ENCODE results near the gene EFCAB8.
A peak's percentile ranks its signal among the peaks of the same experiment; 100 is the strongest.

Gene EFCAB8

GRCh38 chr20:33010674-33011449 is 152.1 kb downstream of the EFCAB8 start:
- Histone ChIP-seq H2BK15ac (ENCODE audit: low read length) (no peak overlapping the region), H3K4ac (ENCODE audit: low read length) (no peak overlapping the region), H3K36me3 (replicated peaks in 1 of 2; ENCODE audit: control insufficient read depth in 2 of 2, insufficient read depth in 2 of 2, low read length in 2 of 2) (no peaks in the 10 kb centered on the region), H2BK12ac (ENCODE audit: low read length) (no peak overlapping the region), H3K4me2 (ENCODE audit: insufficient read depth, low read length, poor library complexity, severe bottlenecking) (no peak overlapping the region), H3K14ac (ENCODE audit: low read length) (no peak overlapping the region), H4K8ac (ENCODE audit: low read depth, low read length) (no peak overlapping the region), H2BK120ac (ENCODE audit: low read depth, low read length) (no peak overlapping the region), H3K9ac (ENCODE audit: low read depth, low read length, poor library complexity) (no peak overlapping the region), H4K91ac (ENCODE audit: low read depth, low read length, poor library complexity) (no peak overlapping the region), H3K9me3 (replicated peaks in 1 of 2; ENCODE audit: control insufficient read depth in 2 of 2, insufficient read depth in 1 of 2, low read depth in 1 of 2, low read length in 2 of 2) (no peaks in the 10 kb centered on the region), H3K18ac (ENCODE audit: low read length) (no peak overlapping the region), H3K27me3 (ENCODE audit: control insufficient read depth in 3 of 3, insufficient read depth in 3 of 3, low read depth in 1 of 3, low read length in 3 of 3) (peaks cover 0 to 18% (median 0%) of the 10 kb centered on the region in 3 experiments), H3K27ac (replicated peaks; ENCODE audit: low read length) (no peak overlapping the region), H2AK5ac (ENCODE audit: low read depth, low read length) (peak overlapping the region; percentile 3), H2AFZ (ENCODE audit: low read length) (no peak overlapping the region), H3K4me3 (ENCODE audit: low read length in 2 of 2) (peak overlapping the region in 1 of 2 donors; percentile 52), H3K79me1 (ENCODE audit: low read depth, low read length) (no peaks in the 10 kb centered on the region), H3K4me1 (ENCODE audit: control insufficient read depth in 2 of 2, insufficient read depth in 1 of 2, low read depth in 1 of 2, low read length in 2 of 2) (peaks cover 11 to 12% of the 10 kb centered on the region in 2 donors), H3K23ac (ENCODE audit: low read depth, low read length, poor library complexity) (no peak overlapping the region), H2BK5ac (ENCODE audit: low read length) (no peak overlapping the region)
- DNase-seq (ENCODE audit: low spot score): no peak
- WGBS, 2 donors (ENCODE audit: extremely low coverage in 2 of 2, insufficient read length in 2 of 2, insufficient replicate concordance in 1 of 2): no CpG with 5 or more reads among the region's 8 CpGs

Measured in neuronal stem cell (in vitro differentiated cells).